Esophagus (tissue), 2 donors: Measurements from ENCODE around the gene EN2. TPM values are rescaled to one million over a fixed set of nuclear protein-coding genes. Genes with fewer than 3 reads are reported as not detected.
A peak's percentile ranks its signal among the peaks of the same experiment; 100 is the strongest.

Source experiments
- H3K27ac ChIP-seq, 2 donors: one replicate each; pipeline ENCODE4 v1.5.1; 2013; ENCODE audit warnings: low read depth in 2 of 2, mild to moderate bottlenecking in 2 of 2, inconsistent platforms in 1 of 2, low read length in 1 of 2, moderate library complexity in 1 of 2
- H3K27me3 ChIP-seq, 2 donors: one replicate each; pipeline ENCODE4 v1.6.1; 2013; ENCODE audit warnings: low read length in 2 of 2, control low read depth in 1 of 2, mild to moderate bottlenecking in 1 of 2; ENCODE audit not compliant: insufficient read depth in 2 of 2, control insufficient read depth in 1 of 2
- H3K36me3 ChIP-seq, 2 donors: one replicate each; pipeline ENCODE4 v1.6.1; 2013; ENCODE audit warnings: low read length in 1 of 2; ENCODE audit not compliant: control insufficient read depth in 2 of 2, insufficient read depth in 2 of 2
- H3K4me1 ChIP-seq, 2 donors: one replicate each; pipeline ENCODE4 v1.6.1; 2013; ENCODE audit warnings: low read length in 1 of 2; ENCODE audit not compliant: control insufficient read depth in 2 of 2, insufficient read depth in 2 of 2
- H3K4me3 ChIP-seq, 2 donors: one replicate each; pipeline ENCODE4 v1.5.1; 2013; ENCODE audit warnings: low read length in 2 of 2, mild to moderate bottlenecking in 2 of 2, low read depth in 1 of 2, moderate library complexity in 1 of 2
- H3K9me3 ChIP-seq, 2 donors: one replicate each; pipeline ENCODE4 v1.6.1; 2013; ENCODE audit warnings: mild to moderate bottlenecking in 2 of 2, low read depth in 1 of 2, low read length in 1 of 2, moderate library complexity in 1 of 2; ENCODE audit not compliant: control insufficient read depth in 2 of 2, insufficient read depth in 1 of 2
- WGBS, 2 donors: extraction: QIAGEN DNeasy Blood & Tissue Kit; methylation state at CpG; one replicate each; pipeline ENCODE4 v1.1.7; 2013; 5-methylcytosine and 5-hydroxymethylcytosine counted together
- polyA plus RNA-seq, 2 donors: library from polyadenylated mRNA; stranded (reverse); fragments of 200-250 nt; gene quantifications; one replicate each; pipeline ENCODE4 v1.2.3, GENCODE V29; 2013
- donor health status: healthy with polysubstance abuse.
- donor health status: Bipolar disorder and iron deficiency.

EN2 gene
- polyA plus RNA-seq, 2 donors, result 0.01 to 0.02 TPM

DNA sequence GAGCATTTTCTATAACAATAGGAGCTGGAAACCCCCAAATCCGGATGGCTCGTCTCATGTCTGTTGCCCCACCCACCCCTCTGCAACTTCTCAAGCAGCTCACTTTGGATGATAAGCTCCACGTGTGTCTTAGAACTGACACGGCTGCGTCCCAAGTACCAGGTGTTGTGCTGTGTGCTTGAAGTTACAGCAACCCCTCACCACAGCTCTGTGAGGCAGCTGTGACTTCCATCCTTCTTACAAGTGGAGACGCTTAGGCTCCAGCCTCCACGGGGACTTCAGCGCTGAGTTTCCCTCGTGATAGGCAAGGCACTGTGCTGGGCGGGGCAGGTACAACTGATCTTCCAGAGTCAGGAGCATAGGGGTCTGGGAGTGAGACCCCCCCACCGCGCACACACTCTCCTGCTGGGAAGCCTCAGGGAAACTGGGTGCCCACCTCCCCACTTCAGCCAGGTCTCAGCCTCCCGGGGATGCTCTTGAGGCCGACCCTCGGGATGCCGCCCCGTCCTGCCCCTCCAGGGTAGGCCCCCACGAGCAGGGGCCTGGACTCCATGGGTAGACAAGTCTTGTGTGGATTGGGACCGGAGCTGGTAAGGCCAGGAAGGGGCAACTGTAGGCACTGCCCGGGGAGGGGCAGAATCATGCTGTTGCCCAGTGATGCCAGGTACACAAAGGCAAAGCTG lies 31.4 kb downstream of the EN2 start:
- 73 to 78% methylated on average over 20 of the region's 20 CpGs for WGBS, 2 donors
- Histone ChIP-seq H3K4me1 (peaks cover 5 to 7% of the 10 kb centered on the region in 2 donors), H3K9me3 (no peaks in the 10 kb centered on the region), H3K27ac (no peak overlapping the region), H3K27me3 (peaks cover 0 to 4% of the 10 kb centered on the region in 2 donors), H3K36me3 (no peaks in the 10 kb centered on the region), H3K4me3 (no peak overlapping the region)

DNA sequence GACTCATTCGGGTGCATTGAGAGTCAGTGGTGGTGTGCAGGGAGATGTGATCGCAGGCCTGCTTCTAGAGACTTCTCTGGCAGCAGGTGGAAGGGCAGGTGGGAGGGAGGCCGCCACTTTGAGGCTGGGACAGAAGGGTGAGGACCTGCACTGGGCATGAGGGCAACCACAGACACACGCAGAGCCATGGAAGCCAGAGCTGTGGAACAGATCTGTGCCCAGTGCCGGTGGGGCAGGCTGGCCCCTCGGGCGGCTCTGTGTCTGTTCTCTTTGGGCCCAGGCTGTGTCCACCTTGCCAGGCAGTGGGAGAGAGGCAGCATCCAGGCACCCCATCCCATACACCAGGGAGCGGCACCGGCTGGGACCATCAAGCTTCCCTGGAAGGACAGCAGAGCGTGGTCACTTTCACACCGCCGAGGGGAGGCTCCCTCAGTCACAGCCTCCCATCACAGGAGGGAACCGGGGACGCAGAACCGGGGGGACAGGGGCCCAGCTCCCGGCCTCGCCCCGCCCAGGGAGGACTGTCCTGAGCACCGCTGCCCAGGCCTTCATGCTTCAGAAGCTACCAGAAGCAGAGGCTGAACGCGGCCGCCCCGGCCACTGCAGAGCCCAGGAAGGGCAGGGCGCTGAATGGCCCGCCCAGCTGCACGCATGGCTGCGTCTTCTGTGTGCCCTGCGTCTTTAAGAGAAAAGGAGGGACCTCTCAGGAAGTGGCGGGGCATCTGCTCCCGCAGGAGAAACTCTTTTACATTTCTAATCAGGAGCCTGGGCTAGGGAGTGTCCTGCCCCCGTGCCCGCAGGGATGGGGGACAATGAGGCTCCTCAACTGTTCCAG lies 32.1 kb downstream of the EN2 start:
- peak overlapping the region; percentile 33 to 37 for H3K4me3 ChIP-seq
- 49 to 52% methylated on average over 28 to 32 of the region's 32 CpGs for WGBS, 2 donors
- H3K27me3 ChIP-seq, result peaks cover 0 to 4% of the 10 kb centered on the region in 2 donors
- no peak overlapping the region for H3K27ac ChIP-seq
- no peaks in the 10 kb centered on the region for H3K9me3 ChIP-seq
- peaks cover 5 to 7% of the 10 kb centered on the region in 2 donors for H3K4me1 ChIP-seq
- no peaks in the 10 kb centered on the region for H3K36me3 ChIP-seq

DNA sequence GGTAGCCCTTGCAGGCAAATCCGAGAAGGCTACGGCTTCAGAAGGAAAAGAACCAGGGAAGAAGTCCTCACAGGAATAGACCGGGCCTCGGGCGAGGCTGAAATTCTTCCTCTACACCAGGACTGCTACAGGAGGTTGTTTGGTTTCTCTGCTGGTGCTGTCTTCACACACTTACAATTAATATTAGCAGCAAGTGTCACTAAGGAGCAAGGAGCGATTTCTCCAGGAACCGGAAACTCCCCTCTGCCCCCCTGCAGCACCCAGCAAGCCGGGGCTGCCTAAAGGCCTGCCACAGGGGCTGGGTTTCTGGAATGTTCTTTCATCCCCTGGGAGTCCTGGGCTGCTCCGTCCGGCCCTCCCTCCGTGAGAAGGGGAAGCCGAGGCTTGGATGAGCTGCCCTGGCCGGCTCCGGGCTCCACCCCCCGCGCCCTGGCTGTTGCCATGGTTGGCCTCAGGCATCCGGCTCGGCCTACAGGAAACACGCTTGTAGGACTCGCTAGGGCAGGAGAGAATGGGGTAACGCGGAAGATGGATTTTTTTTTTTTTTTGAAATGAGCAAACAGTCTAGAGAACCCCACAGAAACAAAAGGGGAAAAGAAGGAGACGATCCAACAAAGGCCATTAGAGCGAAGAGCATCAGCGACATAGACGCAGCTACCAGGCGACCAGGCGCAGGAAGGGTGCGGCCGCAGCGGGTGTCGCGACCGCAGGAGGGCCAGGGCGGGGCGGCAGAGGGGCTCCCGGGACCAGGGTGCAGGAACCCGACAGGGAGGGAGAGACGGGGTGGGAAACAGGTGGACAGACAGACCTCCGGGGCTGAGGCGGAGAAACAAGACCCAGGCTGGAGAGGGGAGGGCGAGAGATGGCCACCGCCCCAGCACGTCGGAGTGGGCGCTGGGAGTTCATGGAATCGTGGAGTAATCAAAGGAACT lies 33.0 kb downstream of the EN2 start:
- Histone ChIP-seq H3K27me3 (peaks cover 0 to 4% of the 10 kb centered on the region in 2 donors), H3K4me1 (peaks cover 5 to 7% of the 10 kb centered on the region in 2 donors), H3K36me3 (no peaks in the 10 kb centered on the region), H3K9me3 (no peaks in the 10 kb centered on the region), H3K4me3 (peak overlapping the region; percentile 33 to 37), H3K27ac (no peak overlapping the region)
- 17 to 30% methylated on average over 47 of the region's 47 CpGs for WGBS, 2 donors

DNA sequence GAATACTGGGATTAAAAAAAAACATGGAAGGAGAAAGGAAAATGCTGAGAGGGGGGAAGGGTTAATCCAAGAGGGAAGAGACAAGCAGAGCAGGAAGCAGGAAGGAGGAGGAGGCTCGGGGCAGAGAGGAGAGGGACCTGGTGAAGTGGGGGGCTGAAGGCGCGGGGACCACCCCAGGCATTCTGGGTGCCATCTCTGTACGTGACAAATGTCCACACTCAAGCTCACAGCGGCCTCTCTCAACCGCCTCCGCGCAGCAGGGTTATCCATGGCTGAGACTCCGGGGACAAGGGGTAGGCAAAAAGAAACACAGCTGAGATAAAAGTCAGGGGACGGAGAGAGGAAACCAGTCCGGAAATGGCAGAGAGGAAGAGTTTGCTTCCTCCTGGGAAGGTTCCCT lies 33.9 kb downstream of the EN2 start:
- H3K36me3 ChIP-seq, result no peaks in the 10 kb centered on the region
- 64 to 66% methylated on average over 11 of the region's 11 CpGs for whole genome bisulfite sequencing, 2 donors
- H3K4me3 ChIP-seq, result no peak overlapping the region
- H3K27ac ChIP-seq, result no peak overlapping the region
- no peaks in the 10 kb centered on the region for H3K9me3 ChIP-seq
- H3K4me1 ChIP-seq, result peaks cover 5 to 7% of the 10 kb centered on the region in 2 donors
- peaks cover 0 to 4% of the 10 kb centered on the region in 2 donors for H3K27me3 ChIP-seq

DNA sequence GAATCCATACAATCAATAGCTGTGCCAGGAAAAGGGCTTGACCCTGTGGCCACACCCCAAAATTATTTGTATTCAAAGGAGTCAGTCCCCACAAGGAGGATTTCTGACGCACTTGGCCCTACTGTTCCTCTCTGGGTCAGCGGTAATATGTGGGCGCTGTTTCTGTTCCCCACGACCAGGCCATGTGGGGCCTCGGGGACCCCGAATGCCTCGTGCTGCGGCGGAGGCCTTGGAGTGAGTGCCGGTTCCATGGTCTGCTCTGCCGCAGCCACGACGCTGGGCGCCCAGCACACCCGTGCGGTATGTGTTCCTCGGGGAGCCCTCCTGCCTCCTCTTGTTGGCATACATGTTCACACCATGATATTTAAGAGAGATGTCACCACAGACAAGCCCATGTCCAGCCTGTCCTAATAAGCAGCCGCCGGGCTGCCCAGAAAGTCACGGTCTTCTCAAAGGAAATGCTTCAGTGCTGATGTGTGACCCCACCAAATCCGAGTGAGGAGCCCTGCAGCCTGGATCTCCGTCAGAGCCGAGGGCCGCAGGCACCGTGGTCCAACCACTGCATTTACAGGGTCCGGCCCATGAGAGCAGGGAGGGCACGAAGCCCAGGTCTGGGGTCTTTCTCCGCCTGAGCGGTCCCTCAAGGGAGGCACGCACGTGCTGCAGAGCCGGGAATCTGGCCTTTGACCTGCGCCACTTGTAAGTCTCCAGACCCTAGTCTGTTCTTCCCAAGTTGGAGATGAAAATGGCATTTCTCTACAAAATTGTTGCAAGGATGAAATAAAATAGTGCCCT lies 36.0 kb downstream of the EN2 start:
- Histone ChIP-seq H3K27ac (no peak overlapping the region), H3K36me3 (no peaks in the 10 kb centered on the region), H3K9me3 (peaks cover 0 to 1% of the 10 kb centered on the region in 2 donors), H3K4me1 (peaks cover 5 to 7% of the 10 kb centered on the region in 2 donors), H3K4me3 (no peak overlapping the region), H3K27me3 (peaks cover 0 to 4% of the 10 kb centered on the region in 2 donors)
- 86 to 88% methylated on average over 33 of the region's 33 CpGs for WGBS, 2 donors

DNA sequence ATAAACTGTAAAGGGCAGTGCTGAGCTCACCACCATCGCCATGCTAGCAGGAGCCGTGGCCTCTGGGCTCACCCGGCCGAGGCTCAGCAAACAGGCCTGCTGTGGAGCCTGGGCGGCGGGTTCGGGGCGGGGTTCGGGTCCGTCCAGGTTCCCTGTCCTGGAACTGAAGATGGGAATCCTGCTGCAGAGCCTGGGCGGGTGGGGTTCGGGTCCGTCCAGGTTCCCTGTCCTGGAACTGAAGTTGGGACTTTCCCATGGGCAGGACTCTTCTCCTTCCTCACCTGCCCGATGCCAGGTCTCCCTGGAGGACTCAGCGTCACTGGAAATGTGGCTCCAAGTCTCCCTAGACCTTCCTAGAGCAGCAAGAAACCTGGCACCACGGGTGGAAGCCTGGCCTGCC lies 36.6 kb downstream of the EN2 start:
- peaks cover 0 to 1% of the 10 kb centered on the region in 2 donors for H3K9me3 ChIP-seq
- no peak overlapping the region for H3K27ac ChIP-seq
- H3K4me1 ChIP-seq, result peaks cover 5 to 7% of the 10 kb centered on the region in 2 donors
- H3K4me3 ChIP-seq, result no peak overlapping the region
- 83 to 88% methylated on average over 16 of the region's 16 CpGs for WGBS, 2 donors
- no peaks in the 10 kb centered on the region for H3K36me3 ChIP-seq
- peaks cover 0 to 6% of the 10 kb centered on the region in 2 donors for H3K27me3 ChIP-seq

DNA sequence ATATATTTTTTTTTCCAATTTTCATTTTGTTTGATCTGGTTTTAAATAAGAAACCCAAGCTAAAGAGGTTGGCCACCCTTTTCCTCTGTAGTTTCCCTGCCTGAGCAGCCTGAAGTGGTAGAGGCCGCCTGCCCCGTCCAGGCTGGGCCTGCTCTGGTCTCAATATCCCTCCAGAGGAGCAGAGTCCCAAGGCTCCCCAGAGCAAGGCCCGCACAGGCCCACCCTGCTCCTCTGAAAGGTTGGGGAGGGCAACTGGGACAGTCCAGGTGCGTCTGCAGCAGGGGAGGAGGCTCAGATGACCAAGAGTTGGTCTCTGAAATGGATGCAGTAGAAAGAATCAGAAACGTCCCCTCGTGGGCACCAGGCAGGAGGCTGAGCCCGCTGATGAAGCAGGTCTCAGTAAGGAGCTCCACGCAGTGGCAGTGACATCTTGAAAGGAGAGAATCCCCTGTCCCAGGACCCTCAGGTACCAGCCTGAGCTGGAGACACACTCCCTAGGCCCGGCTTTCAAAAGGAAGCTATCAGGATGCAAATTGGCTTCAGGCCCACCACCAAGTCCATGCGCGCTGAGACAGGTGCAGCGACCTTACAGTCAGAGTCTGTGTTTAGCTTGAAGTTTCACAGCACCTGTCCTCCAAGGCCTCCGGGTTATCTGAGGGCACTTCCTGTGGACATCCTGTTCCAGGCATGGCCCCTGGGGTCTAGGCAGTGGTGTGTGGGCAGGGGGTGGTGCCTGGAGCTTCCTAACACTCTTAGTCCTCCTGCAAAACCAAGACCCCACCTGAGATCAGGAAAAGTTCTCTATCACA lies 37.7 kb downstream of the EN2 start:
- 78 to 81% methylated on average over 13 of the region's 13 CpGs for WGBS, 2 donors
- peaks cover 0 to 8% of the 10 kb centered on the region in 2 donors for H3K27me3 ChIP-seq
- H3K27ac ChIP-seq, result no peak overlapping the region
- H3K4me1 ChIP-seq, result peaks cover 3% of the 10 kb centered on the region in 2 donors
- H3K9me3 ChIP-seq, result peaks cover 0 to 1% of the 10 kb centered on the region in 2 donors
- no peaks in the 10 kb centered on the region for H3K36me3 ChIP-seq
- H3K4me3 ChIP-seq, result no peak overlapping the region

DNA sequence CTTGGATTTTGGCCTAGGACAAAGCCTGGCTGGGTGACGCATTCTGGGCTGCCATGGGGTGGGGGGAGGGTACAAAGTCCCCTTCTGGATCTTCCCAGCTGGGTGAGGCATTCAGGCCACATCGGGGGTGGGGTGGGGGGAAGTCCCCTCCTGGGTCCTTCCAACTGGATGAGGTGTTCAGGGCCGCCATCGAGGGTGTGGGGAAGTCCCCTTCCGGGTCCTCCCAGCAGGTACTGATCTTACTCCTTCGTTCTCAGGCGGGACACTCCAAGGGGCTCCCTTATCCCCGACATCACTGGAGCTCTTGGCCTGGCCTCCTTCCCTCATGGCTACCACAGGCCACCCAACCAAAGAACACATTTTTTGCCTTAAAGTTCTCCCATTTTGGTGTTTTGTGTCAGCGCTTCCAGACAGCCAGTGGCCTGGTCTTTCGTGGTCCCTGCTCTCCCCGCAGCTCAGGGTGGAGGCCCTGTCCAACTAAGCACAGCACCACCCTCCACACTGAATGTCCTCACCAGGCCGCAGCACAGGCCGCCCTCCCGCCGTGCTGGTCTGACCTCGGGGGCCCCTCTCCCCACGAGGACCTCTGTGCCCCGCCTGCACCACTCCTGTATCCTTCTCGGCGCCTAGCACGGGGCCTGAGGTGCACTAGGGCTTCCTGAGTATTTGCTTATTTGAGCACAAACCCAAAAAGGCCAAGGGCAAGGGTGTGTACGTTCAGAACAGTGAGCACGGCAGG lies 38.5 kb downstream of the EN2 start:
- H3K27me3 ChIP-seq, result peaks cover 5 to 8% of the 10 kb centered on the region in 2 donors
- no peaks in the 10 kb centered on the region for H3K4me1 ChIP-seq
- 80 to 81% methylated on average over 23 of the region's 23 CpGs for WGBS, 2 donors
- H3K9me3 ChIP-seq, result peaks cover 0 to 1% of the 10 kb centered on the region in 2 donors
- no peak overlapping the region for H3K27ac ChIP-seq
- H3K4me3 ChIP-seq, result no peak overlapping the region
- H3K36me3 ChIP-seq, result no peaks in the 10 kb centered on the region
